Cardiac muscle cell (in vitro differentiated cells and primary cell): ENCODE data around the gene FSTL4. TPM values are rescaled to one million over a fixed set of nuclear protein-coding genes. Genes with fewer than 3 reads are reported as not detected.

ENCODE experiments used
- DNase-seq, 2 donors: peaks; one replicate each; pipeline versions ENCODE4 v3.0.0 to v3.0.0-alpha.2; 2010 to 2017; ENCODE audit warnings: low read depth in 1 of 2, low spot score in 1 of 2
- H3K27ac ChIP-seq: fragments of 200-600 bp; sonication (generic); 2 replicates; pipeline ENCODE4 v1.5.1; 2016
- H3K27me3 ChIP-seq: fragments of 200-600 bp; sonication (generic); 2 replicates; pipeline ENCODE4 v1.6.0; 2016; ENCODE audit warnings: control low read depth
- H3K36me3 ChIP-seq: fragments of 200-600 bp; sonication (generic); 2 replicates; pipeline ENCODE4 v1.5.1; 2016; ENCODE audit warnings: control low read depth
- H3K4me1 ChIP-seq: fragments of 200-600 bp; sonication (generic); 2 replicates; pipeline ENCODE4 v1.8.1; 2017; ENCODE audit warnings: low read depth, mild to moderate bottlenecking, mixed run types
- H3K4me3 ChIP-seq: fragments of 200-600 bp; sonication (generic); 2 replicates; pipeline ENCODE4 v1.5.1; 2016; ENCODE audit warnings: mild to moderate bottlenecking
- H3K9me3 ChIP-seq: fragments of 200-600 bp; sonication (generic); 2 replicates; pipeline ENCODE4 v1.5.1; 2017; ENCODE audit warnings: low read depth, mild to moderate bottlenecking, control low read depth
- CTCF ChIP-seq: IDR thresholded peaks from 2 replicates; pipeline ENCODE4 v1.5.1; 2012; ENCODE audit warnings: low read depth, mild to moderate bottlenecking, low read length
- polyA plus RNA-seq: library from polyadenylated mRNA; unstranded; fragments of >200 nt; fragmentation: Nextera tagmentation; extraction: Ambion mirVana; gene quantifications from 2 replicates; pipeline ENCODE4 v1.2.1, GENCODE V29; 2016
- total RNA-seq: library from RNA; depleted of rRNA; stranded (reverse); fragments of >200 nt; gene quantifications from 2 replicates; pipeline ENCODE4 v1.2.3, GENCODE V29; 2016

Gene FSTL4
- total and polyA plus RNA-seq, 2 experiments from 2014 or later, result 0.06 TPM; not detected in 1

- Histone ChIP-seq H3K27me3 (no peaks in the 10 kb centered on the region), H3K4me3 (no peak overlapping the region), H3K4me1 (no peaks in the 10 kb centered on the region), H3K36me3 (no peaks in the 10 kb centered on the region), H3K9me3 (no peaks in the 10 kb centered on the region), H3K27ac (no peak overlapping the region)
- DNase-seq, result no peak
- no peak for TF ChIP-seq CTCF
Measured at GRCh38 chr5:133250527-133250926, 361.8 kb downstream of the FSTL4 start.

GRCh38 chr5:133249593-133249992 lies 362.7 kb downstream of the FSTL4 start:
- no peak overlapping the region for H3K4me3 ChIP-seq
- H3K27ac ChIP-seq, result no peak overlapping the region
- TF ChIP-seq CTCF, result no peak
- H3K36me3 ChIP-seq, result no peaks in the 10 kb centered on the region
- no peaks in the 10 kb centered on the region for H3K9me3 ChIP-seq
- no peaks in the 10 kb centered on the region for H3K27me3 ChIP-seq
- no peak for DNase-seq
- H3K4me1 ChIP-seq, result no peaks in the 10 kb centered on the region

- Histone ChIP-seq H3K9me3 (no peaks in the 10 kb centered on the region), H3K27me3 (no peaks in the 10 kb centered on the region), H3K4me1 (no peaks in the 10 kb centered on the region), H3K27ac (no peak overlapping the region), H3K4me3 (no peak overlapping the region), H3K36me3 (no peaks in the 10 kb centered on the region)
- DNase-seq, result peak; percentile 71 to 78
- TF ChIP-seq CTCF, result peak; percentile 70
Measured at GRCh38 chr5:133247881-133248624, 364.3 kb downstream of the FSTL4 start.

GRCh38 chr5:133247151-133247709 lies 365.1 kb downstream of the FSTL4 start:
- Histone ChIP-seq H3K27ac (no peak overlapping the region), H3K27me3 (no peaks in the 10 kb centered on the region), H3K36me3 (no peaks in the 10 kb centered on the region), H3K4me3 (no peak overlapping the region), H3K4me1 (no peaks in the 10 kb centered on the region), H3K9me3 (no peaks in the 10 kb centered on the region)
- no peak for TF ChIP-seq CTCF
- DNase-seq, result no peak

- Histone ChIP-seq H3K36me3 (no peaks in the 10 kb centered on the region), H3K27ac (no peak overlapping the region), H3K4me1 (no peaks in the 10 kb centered on the region), H3K4me3 (no peak overlapping the region), H3K27me3 (no peaks in the 10 kb centered on the region), H3K9me3 (no peaks in the 10 kb centered on the region)
- TF ChIP-seq CTCF, result no peak
- no peak for DNase-seq
Measured at GRCh38 chr5:133246376-133247150, 365.8 kb downstream of the FSTL4 start.
